Measurements from ENCODE around the gene DGKH. TPM values are rescaled to one million over a fixed set of nuclear protein-coding genes. Genes with fewer than 3 reads are reported as not detected.
A peak's percentile ranks its signal among the peaks of the same experiment; 100 is the strongest.

Gene DGKH
- total and polyA plus RNA-seq, 10 of the 15 experiments (the other 5 are each of a cell fraction or from before 2014, with no cell fraction given): 1.3 to 15.2 (median 7.3) TPM

DNA sequence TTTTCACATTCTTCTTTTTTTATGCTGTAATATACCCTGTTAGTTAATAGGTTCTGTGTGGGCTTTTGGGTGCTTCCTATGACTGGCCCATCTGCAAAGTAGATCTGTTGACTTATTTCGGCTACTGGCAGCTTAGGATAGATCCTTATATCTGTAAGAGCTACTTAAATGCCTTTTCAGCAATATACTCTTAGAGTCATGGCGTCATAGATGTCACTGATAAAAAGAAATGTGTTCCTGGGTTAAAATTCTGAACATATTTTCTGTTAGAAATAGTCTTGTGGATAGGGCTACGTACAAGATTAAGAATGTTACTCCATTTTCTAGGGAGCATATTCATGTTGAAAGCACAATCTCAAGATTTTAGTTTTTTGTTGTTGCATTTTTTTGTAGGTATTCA, 228.2 kb downstream of the DGKH start:
- ATAC-seq: no peak
- BruUV-seq (replicated peaks): no TSS peak
- no peak for DNase-seq (ENCODE audit: low read depth, low spot score)
- Histone ChIP-seq H3K4me3 (peak overlapping the region; percentile 52), H3K4me2 (ENCODE audit: control insufficient read depth, insufficient read depth) (peak overlapping the region; percentile 70), H2AFZ (ENCODE audit: control insufficient read depth, low read depth, low read length) (no peak overlapping the region), H3K9ac (ENCODE audit: control insufficient read depth, insufficient read depth, low read length) (0 out of 2 replicates have a peak overlapping the region, but pooled peaks have one; percentile 40), H4K20me1 (ENCODE audit: control insufficient read depth, insufficient read depth) (no peaks in the 10 kb centered on the region), H3K27me3 (replicated peaks in 1 of 2; ENCODE audit: control insufficient read depth in 2 of 2, insufficient read depth in 2 of 2, low read length in 1 of 2) (no peaks in the 10 kb centered on the region), H3K9me3 (replicated peaks; ENCODE audit: control insufficient read depth, insufficient read depth, low read length) (no peaks in the 10 kb centered on the region; the same call in 2 of the 3 replicates), H3K27ac (ENCODE audit: control insufficient read depth, insufficient read depth) (peak overlapping the region; percentile 93), H3K4me1 (ENCODE audit: control insufficient read depth, insufficient read depth, low read length) (peaks cover 23% of the 10 kb centered on the region), H3K36me3 (ENCODE audit: control insufficient read depth in 2 of 2, insufficient read depth in 2 of 2, low read length in 1 of 2) (peaks cover 0 to 6% of the 10 kb centered on the region in 2 experiments; a peak in 2 of 4 replicates), H3K79me2 (ENCODE audit: control insufficient read depth, insufficient read depth, low read length) (peaks cover 97% of the 10 kb centered on the region)
- FAIRE-seq: no peak
- 0% methylated on average over 3 of the region's 3 CpGs for WGBS (ENCODE audit: insufficient coverage, insufficient replicate concordance, low lambda C conversion rate, missing lambda C conversion rate)
- SMC1A ChIA-PET (ENCODE audit: uncharacterized antibody, unreplicated experiment): interaction anchor here (1.4 to 2.1 kb wide), 2 partner anchors 53 to 222 kb away, joined by 3 to 5 read pairs; no protein-coding TSS in a partner anchor
- RAD21 ChIA-PET (ENCODE audit: unreplicated experiment): interaction anchor here (1.0 kb wide), 1 partner anchor 132 kb away, joined by 3 read pairs; no protein-coding TSS in a partner anchor
- POLR2A ChIA-PET: interaction anchor here (0.5 to 2.1 kb wide), 3 partner anchors 54 to 330 kb away, joined by 3 to 6 read pairs (median 3); no protein-coding TSS in a partner anchor
- no peak for TF ChIP-seq MEF2A (IDR thresholded peaks at IDR 0.05; ENCODE audit: insufficient read depth, low read depth, low read length)
- TF ChIP-seq, protein P1, sequence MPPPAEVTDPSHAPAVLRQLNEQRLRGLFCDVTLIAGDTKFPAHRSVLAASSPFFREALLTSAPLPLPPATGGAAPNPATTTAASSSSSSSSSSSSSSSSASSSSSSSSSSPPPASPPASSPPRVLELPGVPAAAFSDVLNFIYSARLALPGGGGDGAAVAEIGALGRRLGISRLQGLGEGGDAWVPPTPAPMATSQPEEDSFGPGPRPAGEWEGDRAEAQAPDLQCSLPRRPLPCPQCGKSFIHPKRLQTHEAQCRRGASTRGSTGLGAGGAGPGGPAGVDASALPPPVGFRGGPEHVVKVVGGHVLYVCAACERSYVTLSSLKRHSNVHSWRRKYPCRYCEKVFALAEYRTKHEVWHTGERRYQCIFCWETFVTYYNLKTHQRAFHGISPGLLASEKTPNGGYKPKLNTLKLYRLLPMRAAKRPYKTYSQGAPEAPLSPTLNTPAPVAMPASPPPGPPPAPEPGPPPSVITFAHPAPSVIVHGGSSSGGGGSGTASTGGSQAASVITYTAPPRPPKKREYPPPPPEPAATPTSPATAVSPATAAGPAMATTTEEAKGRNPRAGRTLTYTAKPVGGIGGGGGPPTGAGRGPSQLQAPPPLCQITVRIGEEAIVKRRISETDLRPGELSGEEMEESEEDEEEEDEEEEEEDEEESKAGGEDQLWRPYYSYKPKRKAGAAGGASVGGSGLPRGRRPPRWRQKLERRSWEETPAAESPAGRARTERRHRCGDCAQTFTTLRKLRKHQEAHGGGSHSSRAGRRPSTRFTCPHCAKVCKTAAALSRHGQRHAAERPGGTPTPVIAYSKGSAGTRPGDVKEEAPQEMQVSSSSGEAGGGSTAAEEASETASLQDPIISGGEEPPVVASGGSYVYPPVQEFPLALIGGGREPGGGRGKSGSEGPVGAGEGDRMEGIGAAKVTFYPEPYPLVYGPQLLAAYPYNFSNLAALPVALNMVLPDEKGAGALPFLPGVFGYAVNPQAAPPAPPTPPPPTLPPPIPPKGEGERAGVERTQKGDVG (CRISPR knock-in tag; IDR thresholded peaks at IDR 0.05): no peak
- TF ChIP-seq BACH1 (IDR thresholded peaks at IDR 0.05; ENCODE audit: borderline replicate concordance): no peak
- TF ChIP-seq SP1 (IDR thresholded peaks at IDR 0.05; ENCODE audit: low read depth, low read length): no peak
- no peak for TF ChIP-seq NBN (IDR thresholded peaks at IDR 0.05)
- TF ChIP-seq TCF3 (IDR thresholded peaks at IDR 0.05; ENCODE audit: borderline replicate concordance, insufficient read depth, low read depth, low read length): no peak
- TF ChIP-seq, protein P2, sequence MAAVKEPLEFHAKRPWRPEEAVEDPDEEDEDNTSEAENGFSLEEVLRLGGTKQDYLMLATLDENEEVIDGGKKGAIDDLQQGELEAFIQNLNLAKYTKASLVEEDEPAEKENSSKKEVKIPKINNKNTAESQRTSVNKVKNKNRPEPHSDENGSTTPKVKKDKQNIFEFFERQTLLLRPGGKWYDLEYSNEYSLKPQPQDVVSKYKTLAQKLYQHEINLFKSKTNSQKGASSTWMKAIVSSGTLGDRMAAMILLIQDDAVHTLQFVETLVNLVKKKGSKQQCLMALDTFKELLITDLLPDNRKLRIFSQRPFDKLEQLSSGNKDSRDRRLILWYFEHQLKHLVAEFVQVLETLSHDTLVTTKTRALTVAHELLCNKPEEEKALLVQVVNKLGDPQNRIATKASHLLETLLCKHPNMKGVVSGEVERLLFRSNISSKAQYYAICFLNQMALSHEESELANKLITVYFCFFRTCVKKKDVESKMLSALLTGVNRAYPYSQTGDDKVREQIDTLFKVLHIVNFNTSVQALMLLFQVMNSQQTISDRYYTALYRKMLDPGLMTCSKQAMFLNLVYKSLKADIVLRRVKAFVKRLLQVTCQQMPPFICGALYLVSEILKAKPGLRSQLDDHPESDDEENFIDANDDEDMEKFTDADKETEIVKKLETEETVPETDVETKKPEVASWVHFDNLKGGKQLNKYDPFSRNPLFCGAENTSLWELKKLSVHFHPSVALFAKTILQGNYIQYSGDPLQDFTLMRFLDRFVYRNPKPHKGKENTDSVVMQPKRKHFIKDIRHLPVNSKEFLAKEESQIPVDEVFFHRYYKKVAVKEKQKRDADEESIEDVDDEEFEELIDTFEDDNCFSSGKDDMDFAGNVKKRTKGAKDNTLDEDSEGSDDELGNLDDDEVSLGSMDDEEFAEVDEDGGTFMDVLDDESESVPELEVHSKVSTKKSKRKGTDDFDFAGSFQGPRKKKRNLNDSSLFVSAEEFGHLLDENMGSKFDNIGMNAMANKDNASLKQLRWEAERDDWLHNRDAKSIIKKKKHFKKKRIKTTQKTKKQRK (IDR thresholded peaks at IDR 0.05; ENCODE audit: low read depth, low read length): no peak
- no peak for TF ChIP-seq CREB1 (IDR thresholded peaks at IDR 0.05; ENCODE audit: low read depth)
- intact Hi-C loops (cut with micrococcal nuclease; ENCODE audit: unreplicated experiment): loop anchor here (5.0 to 10.0 kb wide), 4 partner anchors 232 to 1292 kb away; partner anchors contain the start of gene DGKH
- in situ Hi-C loops (cut with MboI): no loop called here
- CTCF ChIA-PET: no interaction called here
